Chondrocyte (in vitro differentiated cells): Measurements from ENCODE around the gene CEP89. TPM values are rescaled to one million over a fixed set of nuclear protein-coding genes. Genes with fewer than 3 reads are reported as not detected.

ENCODE experiments used
- DNase-seq: peaks from one replicate; pipeline ENCODE4 v3.0.0; 2021; ENCODE audit warnings: mixed read lengths, low spot score
- H3K27ac Mint-ChIP-seq: one replicate; pipeline ENCODE4 v1.8.0; 2021; ENCODE audit warnings: mild to moderate bottlenecking, moderate library complexity, mixed read lengths; ENCODE audit not compliant: unreplicated experiment
- H3K27me3 Mint-ChIP-seq: 2 replicates; pipeline ENCODE4 v1.8.0; 2021; ENCODE audit warnings: low read depth, mixed read lengths
- H3K36me3 Mint-ChIP-seq: 2 replicates; pipeline ENCODE4 v1.8.0; 2021; ENCODE audit warnings: low read depth, mixed read lengths
- H3K4me1 Mint-ChIP-seq: 2 replicates; pipeline ENCODE4 v1.8.0; 2021; ENCODE audit warnings: low read depth, mild to moderate bottlenecking, mixed read lengths
- H3K4me3 Mint-ChIP-seq: one replicate; pipeline ENCODE4 v1.8.0; 2021; ENCODE audit warnings: mild to moderate bottlenecking, moderate library complexity, mixed read lengths; ENCODE audit not compliant: unreplicated experiment
- H3K9me3 Mint-ChIP-seq: 2 replicates; pipeline ENCODE4 v1.8.0; 2021; ENCODE audit warnings: low read depth, mixed read lengths
- total RNA-seq: library from RNA; stranded (reverse); gene quantifications from 3 replicates; pipeline ENCODE4 v1.2.1, GENCODE V29; 2021
- TF ChIP-seq, protein P1 (sequence below): fragments of 200-600 bp; sonication (generic); IDR thresholded peaks from 2 replicates; pipeline ENCODE4 v1.5.0; 2021; ENCODE audit warnings: antibody characterized with exemption, mild to moderate bottlenecking, moderate library complexity

The CEP89 gene
- total RNA-seq, 1 donor from 2014 or later: 29.8 TPM

DNA sequence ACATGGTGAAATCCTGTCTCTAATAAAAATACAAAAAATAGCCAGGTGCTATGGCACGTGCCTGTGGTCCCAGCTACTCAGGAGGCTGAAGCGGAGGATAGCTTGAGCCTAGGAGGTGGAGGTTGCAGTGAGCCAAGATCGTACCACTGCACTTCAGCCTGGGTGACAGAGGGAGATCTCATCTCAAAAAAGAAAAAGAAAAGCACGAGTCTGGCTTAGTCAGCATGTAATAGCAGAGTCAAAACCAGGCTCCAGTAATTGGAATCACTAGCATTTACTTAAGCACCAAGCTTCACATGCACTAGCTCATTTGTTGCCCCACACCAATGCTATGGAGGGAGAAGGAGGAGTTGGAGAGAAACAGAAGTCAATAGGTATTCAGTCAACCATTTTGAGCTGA is 60.3 kb downstream of the CEP89 start:
- Mint-ChIP-seq H3K4me1 (no peaks in the 10 kb centered on the region), H3K27ac (no peak overlapping the region), H3K27me3 (no peaks in the 10 kb centered on the region), H3K4me3 (no peak overlapping the region), H3K9me3 (no peaks in the 10 kb centered on the region), H3K36me3 (peaks cover 34% of the 10 kb centered on the region)
- DNase-seq: no peak
- TF ChIP-seq, protein P1, sequence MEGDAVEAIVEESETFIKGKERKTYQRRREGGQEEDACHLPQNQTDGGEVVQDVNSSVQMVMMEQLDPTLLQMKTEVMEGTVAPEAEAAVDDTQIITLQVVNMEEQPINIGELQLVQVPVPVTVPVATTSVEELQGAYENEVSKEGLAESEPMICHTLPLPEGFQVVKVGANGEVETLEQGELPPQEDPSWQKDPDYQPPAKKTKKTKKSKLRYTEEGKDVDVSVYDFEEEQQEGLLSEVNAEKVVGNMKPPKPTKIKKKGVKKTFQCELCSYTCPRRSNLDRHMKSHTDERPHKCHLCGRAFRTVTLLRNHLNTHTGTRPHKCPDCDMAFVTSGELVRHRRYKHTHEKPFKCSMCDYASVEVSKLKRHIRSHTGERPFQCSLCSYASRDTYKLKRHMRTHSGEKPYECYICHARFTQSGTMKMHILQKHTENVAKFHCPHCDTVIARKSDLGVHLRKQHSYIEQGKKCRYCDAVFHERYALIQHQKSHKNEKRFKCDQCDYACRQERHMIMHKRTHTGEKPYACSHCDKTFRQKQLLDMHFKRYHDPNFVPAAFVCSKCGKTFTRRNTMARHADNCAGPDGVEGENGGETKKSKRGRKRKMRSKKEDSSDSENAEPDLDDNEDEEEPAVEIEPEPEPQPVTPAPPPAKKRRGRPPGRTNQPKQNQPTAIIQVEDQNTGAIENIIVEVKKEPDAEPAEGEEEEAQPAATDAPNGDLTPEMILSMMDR: no peak

DNA sequence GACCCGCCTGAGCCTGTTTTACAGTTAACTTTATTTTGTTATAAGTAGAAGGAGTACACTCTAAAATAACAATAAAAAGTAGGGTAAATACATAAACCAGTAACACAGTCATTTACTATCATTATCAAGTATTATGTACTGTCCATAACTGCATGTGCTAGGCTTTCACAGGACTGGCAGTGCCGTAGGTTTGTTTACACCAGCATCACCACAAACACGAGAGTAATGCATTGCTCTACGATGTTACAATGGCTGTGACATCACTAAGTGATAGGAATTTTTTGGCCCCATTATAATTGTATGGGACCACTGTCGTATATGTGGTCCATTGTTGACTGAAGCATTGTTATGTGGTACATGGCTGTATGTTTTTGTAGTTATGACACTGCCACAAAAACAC is 60.9 kb downstream of the CEP89 start:
- Mint-ChIP-seq H3K4me3 (no peak overlapping the region), H3K36me3 (peaks cover 37% of the 10 kb centered on the region), H3K9me3 (peaks cover 2% of the 10 kb centered on the region), H3K4me1 (no peaks in the 10 kb centered on the region), H3K27ac (no peak overlapping the region), H3K27me3 (no peaks in the 10 kb centered on the region)
- TF ChIP-seq, protein P1: no peak
- no peak for DNase-seq

DNA sequence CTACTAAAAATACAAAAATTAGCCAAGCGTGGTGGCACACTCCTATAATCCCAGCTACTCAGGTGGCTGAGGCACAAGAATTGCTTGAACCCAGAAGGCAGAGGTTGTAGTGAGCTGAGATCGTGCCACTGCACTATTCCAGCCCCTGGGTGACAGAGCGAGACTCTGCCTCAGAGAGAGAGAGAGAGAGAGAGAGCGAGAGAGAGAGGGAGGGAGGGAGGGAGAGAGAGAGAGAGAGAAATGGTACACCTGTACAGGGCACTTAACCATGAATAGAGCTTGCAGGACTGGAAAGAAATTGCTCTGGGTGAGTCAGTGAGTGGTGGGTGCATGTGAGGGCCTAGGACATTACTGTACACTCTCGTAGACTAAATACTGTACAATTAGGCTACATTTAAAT is 61.7 kb downstream of the CEP89 start:
- DNase-seq: no peak
- peaks cover 39% of the 10 kb centered on the region for H3K36me3 Mint-ChIP-seq
- H3K9me3 Mint-ChIP-seq: peaks cover 7% of the 10 kb centered on the region
- H3K27me3 Mint-ChIP-seq: no peaks in the 10 kb centered on the region
- no peak overlapping the region for H3K27ac Mint-ChIP-seq
- no peak overlapping the region for H3K4me3 Mint-ChIP-seq
- H3K4me1 Mint-ChIP-seq: no peaks in the 10 kb centered on the region
- TF ChIP-seq, protein P1: no peak

DNA sequence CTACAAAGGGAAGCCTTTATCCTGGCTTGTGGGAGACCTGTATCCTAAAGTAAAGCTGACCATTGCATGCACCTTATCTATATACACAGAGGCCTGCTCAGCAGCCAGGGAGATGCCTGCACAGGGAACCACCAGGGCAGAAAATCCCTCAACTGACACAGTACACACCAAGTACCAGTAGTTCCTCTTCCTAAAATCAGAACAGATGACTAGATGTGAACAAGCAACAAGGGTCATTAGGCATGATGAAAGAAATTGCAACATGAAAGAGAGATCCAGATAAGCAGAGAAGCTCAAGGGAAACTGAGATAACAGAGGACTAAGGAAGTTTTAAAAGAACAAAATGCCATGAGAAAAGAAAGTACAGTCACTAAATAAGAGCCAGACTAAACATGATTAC is 62.5 kb downstream of the CEP89 start:
- Mint-ChIP-seq H3K4me3 (no peak overlapping the region), H3K36me3 (peaks cover 38% of the 10 kb centered on the region), H3K9me3 (peaks cover 7% of the 10 kb centered on the region), H3K27me3 (no peaks in the 10 kb centered on the region), H3K4me1 (no peaks in the 10 kb centered on the region), H3K27ac (no peak overlapping the region)
- TF ChIP-seq, protein P1: no peak
- DNase-seq: no peak

DNA sequence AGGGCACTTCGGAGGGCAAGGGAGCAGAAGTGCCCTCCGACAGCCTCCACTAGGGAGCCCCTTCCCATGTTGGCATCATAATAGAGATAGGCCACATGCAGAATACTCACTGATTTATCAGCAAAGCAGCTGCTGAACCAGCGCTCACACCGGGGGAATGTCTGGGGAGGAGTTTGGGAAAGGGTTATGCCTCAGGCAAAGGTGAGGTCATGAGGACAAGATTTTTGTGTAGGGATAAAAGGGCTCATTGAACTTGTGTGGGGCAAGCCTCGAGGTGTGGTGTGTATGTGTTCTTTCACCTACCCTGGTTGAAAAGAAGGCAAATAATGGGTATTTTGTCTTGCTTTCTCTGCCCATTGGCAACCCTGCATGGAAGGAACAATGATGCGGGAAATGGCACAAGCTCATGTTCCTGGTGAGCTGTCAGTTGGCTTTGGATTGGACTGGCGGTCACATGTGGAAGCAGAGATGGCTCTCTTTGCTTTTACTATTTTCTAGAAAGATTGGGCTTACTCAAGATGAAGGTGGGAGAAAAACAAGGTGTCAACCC is 63.0 kb downstream of the CEP89 start:
- H3K36me3 Mint-ChIP-seq: peaks cover 38% of the 10 kb centered on the region
- H3K4me3 Mint-ChIP-seq: no peak overlapping the region
- no peaks in the 10 kb centered on the region for H3K27me3 Mint-ChIP-seq
- H3K9me3 Mint-ChIP-seq: peaks cover 7% of the 10 kb centered on the region
- H3K27ac Mint-ChIP-seq: no peak overlapping the region
- TF ChIP-seq, protein P1: no peak
- H3K4me1 Mint-ChIP-seq: no peaks in the 10 kb centered on the region
- no peak for DNase-seq
